Epithelial cell of esophagus (primary cell): ENCODE data around the gene EXOSC7.

Experiments used
- DNase-seq: peaks from one replicate; pipeline ENCODE4 v3.0.0; 2010; ENCODE audit warnings: low read depth
- H3K4me3 ChIP-seq: 2 replicates; pipeline ENCODE4 v1.5.1; 2011; ENCODE audit warnings: mild to moderate bottlenecking, low read length, control low read depth
- CTCF ChIP-seq: IDR thresholded peaks from 2 replicates; pipeline ENCODE4 v1.5.1; 2011; ENCODE audit warnings: low read depth, mild to moderate bottlenecking, low read length, control low read depth, inconsistent platforms; ENCODE audit not compliant: insufficient read depth; ENCODE audit errors: missing control alignments

EXOSC7 gene

GRCh38 chr3:44954304-44954703 is 21.7 kb upstream of the EXOSC7 start:
- no peak for DNase-seq

GRCh38 chr3:44954962-44955361 is 21.1 kb upstream of the EXOSC7 start:
- no peak for TF ChIP-seq CTCF
- DNase-seq, result peak; percentile 36

More at GRCh38 chr3:44954304-44954703, 21.7 kb upstream of the EXOSC7 start:
- H3K4me3 ChIP-seq, result no peak overlapping the region
- TF ChIP-seq CTCF, result no peak

DNA sequence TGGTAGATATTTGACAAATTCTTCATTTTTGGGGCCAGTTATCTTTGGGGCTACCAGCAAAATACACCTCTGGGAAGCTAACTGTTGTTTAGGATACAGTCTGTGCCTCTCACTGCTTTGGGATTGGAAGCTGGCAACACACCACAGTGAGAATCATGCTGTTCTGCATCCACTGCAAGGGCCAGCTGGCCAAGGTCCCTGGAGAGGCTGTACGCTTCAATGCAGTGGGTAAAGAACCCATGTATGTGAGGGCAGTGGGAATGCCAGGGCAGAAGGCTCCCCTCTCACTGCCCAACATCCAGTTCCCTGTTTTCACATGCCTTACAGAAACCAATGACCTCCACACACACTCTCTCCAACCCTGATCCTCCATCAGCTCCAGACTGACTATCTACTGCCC is 20.1 kb upstream of the EXOSC7 start:
- no peak overlapping the region for H3K4me3 ChIP-seq
- no peak for TF ChIP-seq CTCF
- no peak for DNase-seq

More at GRCh38 chr3:44954962-44955361, 21.1 kb upstream of the EXOSC7 start:
- H3K4me3 ChIP-seq, result no peak overlapping the region

DNA sequence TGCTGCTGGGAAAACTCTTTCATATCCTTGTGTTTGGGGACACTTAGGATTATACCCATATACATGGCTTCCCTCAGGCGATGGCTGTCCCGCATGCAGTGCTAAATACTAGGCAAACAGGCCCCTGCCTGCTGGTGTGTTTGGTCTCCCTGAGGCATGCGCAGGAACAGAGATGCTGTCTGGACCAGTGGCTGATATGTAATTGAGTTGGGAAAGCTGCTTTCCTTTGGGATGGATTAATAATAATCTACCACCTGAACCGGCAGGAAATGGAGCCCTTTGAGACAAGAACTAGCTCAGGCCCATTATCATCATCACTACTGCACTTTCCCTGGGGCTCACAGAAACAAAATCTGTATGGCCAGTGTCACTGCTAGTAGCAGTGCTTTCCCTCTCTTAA is 18.1 kb upstream of the EXOSC7 start:
- no peak for TF ChIP-seq CTCF
- DNase-seq, result no peak
- no peak overlapping the region for H3K4me3 ChIP-seq

- DNase-seq, result peak; percentile 64
- TF ChIP-seq CTCF, result no peak
- no peak overlapping the region for H3K4me3 ChIP-seq
These were observed 17.7 kb upstream of the EXOSC7 start for GRCh38 chr3:44958386-44958785.

- peak; percentile 31 for DNase-seq
- no peak overlapping the region for H3K4me3 ChIP-seq
These were observed 15.5 kb upstream of the EXOSC7 start for GRCh38 chr3:44960387-44961026.

More at GRCh38 chr3:44960387-44961026, 15.5 kb upstream of the EXOSC7 start:
- no peak for TF ChIP-seq CTCF
